Karpas-422 (cell line): ENCODE results near the gene RHBDD2. TPM values are rescaled to one million over a fixed set of nuclear protein-coding genes. Genes with fewer than 3 reads are reported as not detected.

ENCODE experiments used
- DNase-seq: peaks from one replicate; pipeline ENCODE4 v3.0.0-alpha.2; 2015
- H2AFZ ChIP-seq: fragments of 200-600 bp; sonication (generic); 2 replicates; pipeline ENCODE4 v1.6.1; 2014; ENCODE audit warnings: antibody characterized with exemption, low read length, mixed read lengths
- H3K27ac ChIP-seq: fragments of 200-600 bp; sonication (generic); 2 replicates; pipeline ENCODE4 v1.5.1; 2014; ENCODE audit warnings: mild to moderate bottlenecking, low read length, moderate library complexity
- H3K27me3 ChIP-seq: fragments of 200-600 bp; sonication (generic); 2 replicates; pipeline ENCODE4 v1.6.1; 2014; ENCODE audit warnings: low read length, mixed read lengths
- H3K36me3 ChIP-seq: fragments of 200-600 bp; sonication (generic); 2 replicates; pipeline ENCODE4 v1.6.1; 2014; ENCODE audit warnings: low read length, mixed read lengths; ENCODE audit not compliant: insufficient read depth
- H3K4me1 ChIP-seq: fragments of 200-600 bp; sonication (generic); 2 replicates; pipeline ENCODE4 v1.6.1; 2014; ENCODE audit warnings: mild to moderate bottlenecking, low read length, mixed read lengths
- H3K4me2 ChIP-seq: fragments of 200-600 bp; sonication (generic); 2 replicates; pipeline ENCODE4 v1.6.1; 2014; ENCODE audit warnings: low read length, low read depth, mild to moderate bottlenecking; ENCODE audit not compliant: poor library complexity, severe bottlenecking
- H3K4me3 ChIP-seq: fragments of 200-600 bp; sonication (generic); 2 replicates; pipeline ENCODE4 v1.5.1; 2014; ENCODE audit warnings: mild to moderate bottlenecking, antibody characterized with exemption, low read length, mixed read lengths
- H3K79me2 ChIP-seq: fragments of 200-600 bp; sonication (generic); 2 replicates; pipeline ENCODE4 v1.6.1; 2014; ENCODE audit warnings: mild to moderate bottlenecking, low read length, mixed read lengths
- H3K9ac ChIP-seq: fragments of 200-600 bp; sonication (generic); 2 replicates; pipeline ENCODE4 v1.6.0; 2014; ENCODE audit warnings: low read length
- H3K9me2 ChIP-seq: fragments of 200-600 bp; sonication (generic), shearing (Covaris generic); replicated peaks from 2 replicates; pipeline ENCODE4 v1.6.0; 2014; ENCODE audit warnings: mild to moderate bottlenecking, low read length, moderate library complexity; ENCODE audit not compliant: insufficient read depth
- H3K9me3 ChIP-seq: fragments of 300-700, 200-600 bp; sonication (generic); 2 replicates; pipeline ENCODE4 v1.6.1; 2014; ENCODE audit warnings: low read length, mixed read lengths
- H4K20me1 ChIP-seq: fragments of 200-600 bp; sonication (generic); 2 replicates; pipeline ENCODE4 v1.6.1; 2014; ENCODE audit warnings: mild to moderate bottlenecking, antibody characterized with exemption, low read length, low read depth; ENCODE audit not compliant: insufficient read depth
- total RNA-seq: library from RNA; depleted of rRNA; stranded (reverse); fragments of >200 nt; shearing (Covaris generic); gene quantifications from 2 replicates; pipeline ENCODE4 v1.2.3, GENCODE V29; 2014; ENCODE audit warnings: low replicate concordance

RHBDD2 gene
- total RNA-seq, 1 experiment from 2014 or later, result 35.2 TPM

GRCh38 chr7:75922966-75923603 lies 44.3 kb downstream of the RHBDD2 start:
- H3K27me3 ChIP-seq, result no peaks in the 10 kb centered on the region

GRCh38 chr7:75924256-75924655 lies 45.4 kb downstream of the RHBDD2 start:
- no peak overlapping the region for H3K9ac ChIP-seq
- H4K20me1 ChIP-seq, result no peaks in the 10 kb centered on the region
- H3K4me2 ChIP-seq, result no peak overlapping the region
- H3K9me3 ChIP-seq, result no peaks in the 10 kb centered on the region
- no peaks in the 10 kb centered on the region for H3K4me1 ChIP-seq
- H3K79me2 ChIP-seq, result peaks cover 35% of the 10 kb centered on the region; the same call in 1 of the 2 replicates
- H3K4me3 ChIP-seq, result no peak overlapping the region
- no peak overlapping the region for H3K27ac ChIP-seq
- DNase-seq, result no peak
- no peaks in the 10 kb centered on the region for H3K36me3 ChIP-seq
- no peaks in the 10 kb centered on the region for H3K27me3 ChIP-seq
- no peak overlapping the region for H2AFZ ChIP-seq
- no peaks in the 10 kb centered on the region for H3K9me2 ChIP-seq

More at GRCh38 chr7:75922966-75923603, 44.3 kb downstream of the RHBDD2 start:
- no peaks in the 10 kb centered on the region for H3K9me3 ChIP-seq
- no peaks in the 10 kb centered on the region for H3K4me1 ChIP-seq
- no peak for DNase-seq
- no peak overlapping the region for H3K9ac ChIP-seq
- H3K79me2 ChIP-seq, result peaks cover 34% of the 10 kb centered on the region; the same call in 1 of the 2 replicates
- no peak overlapping the region for H3K4me3 ChIP-seq
- no peak overlapping the region for H3K27ac ChIP-seq
- no peak overlapping the region for H2AFZ ChIP-seq
- no peaks in the 10 kb centered on the region for H3K9me2 ChIP-seq
- H3K36me3 ChIP-seq, result no peaks in the 10 kb centered on the region
- H3K4me2 ChIP-seq, result no peak overlapping the region
- H4K20me1 ChIP-seq, result no peaks in the 10 kb centered on the region

GRCh38 chr7:75924889-75925288 lies 46.1 kb downstream of the RHBDD2 start:
- Histone ChIP-seq H3K4me1 (no peaks in the 10 kb centered on the region), H3K4me3 (no peak overlapping the region), H3K27me3 (no peaks in the 10 kb centered on the region), H3K79me2 (peaks cover 30% of the 10 kb centered on the region; the same call in 1 of the 2 replicates), H2AFZ (no peak overlapping the region), H3K27ac (no peak overlapping the region), H3K36me3 (no peaks in the 10 kb centered on the region), H3K4me2 (no peak overlapping the region), H3K9me3 (no peaks in the 10 kb centered on the region), H3K9me2 (no peaks in the 10 kb centered on the region), H3K9ac (no peak overlapping the region), H4K20me1 (no peaks in the 10 kb centered on the region)
- DNase-seq, result no peak

- Histone ChIP-seq H3K79me2 (peaks cover 26% of the 10 kb centered on the region; the same call in 1 of the 2 replicates), H3K27ac (no peak overlapping the region), H3K4me3 (no peak overlapping the region), H3K4me2 (no peak overlapping the region), H2AFZ (no peak overlapping the region), H3K9ac (no peak overlapping the region), H3K36me3 (no peaks in the 10 kb centered on the region), H3K4me1 (no peaks in the 10 kb centered on the region), H4K20me1 (no peaks in the 10 kb centered on the region), H3K27me3 (no peaks in the 10 kb centered on the region), H3K9me2 (no peaks in the 10 kb centered on the region), H3K9me3 (no peaks in the 10 kb centered on the region)
- DNase-seq, result no peak
Measured at GRCh38 chr7:75925717-75926435, 47.0 kb downstream of the RHBDD2 start.

GRCh38 chr7:75928568-75928914 lies 49.7 kb downstream of the RHBDD2 start:
- H4K20me1 ChIP-seq, result no peaks in the 10 kb centered on the region
- no peak overlapping the region for H3K4me3 ChIP-seq
- H3K4me1 ChIP-seq, result no peaks in the 10 kb centered on the region
- H3K27me3 ChIP-seq, result no peaks in the 10 kb centered on the region
- H3K9me3 ChIP-seq, result no peaks in the 10 kb centered on the region
- H2AFZ ChIP-seq, result no peak overlapping the region
- H3K36me3 ChIP-seq, result no peaks in the 10 kb centered on the region
- no peaks in the 10 kb centered on the region for H3K9me2 ChIP-seq
- no peak overlapping the region for H3K9ac ChIP-seq
- no peak overlapping the region for H3K4me2 ChIP-seq
- DNase-seq, result no peak
- peaks cover 20% of the 10 kb centered on the region; the same call in 1 of the 2 replicates for H3K79me2 ChIP-seq
- no peak overlapping the region for H3K27ac ChIP-seq

GRCh38 chr7:75931680-75932079 lies 52.8 kb downstream of the RHBDD2 start:
- H3K4me2 ChIP-seq, result no peak overlapping the region
- H4K20me1 ChIP-seq, result no peaks in the 10 kb centered on the region
- no peak for DNase-seq
- no peak overlapping the region for H3K9ac ChIP-seq
- H3K4me1 ChIP-seq, result no peaks in the 10 kb centered on the region
- H3K4me3 ChIP-seq, result no peak overlapping the region
- H3K9me3 ChIP-seq, result no peaks in the 10 kb centered on the region
- no peaks in the 10 kb centered on the region for H3K9me2 ChIP-seq
- H3K27me3 ChIP-seq, result no peaks in the 10 kb centered on the region
- no peaks in the 10 kb centered on the region for H3K36me3 ChIP-seq
- H2AFZ ChIP-seq, result no peak overlapping the region
- H3K79me2 ChIP-seq, result peaks cover 15% of the 10 kb centered on the region; the same call in 1 of the 2 replicates
- H3K27ac ChIP-seq, result no peak overlapping the region

GRCh38 chr7:75937958-75938786 lies 59.3 kb downstream of the RHBDD2 start:
- Histone ChIP-seq H2AFZ (no peak overlapping the region), H3K4me2 (no peak overlapping the region), H3K4me1 (no peaks in the 10 kb centered on the region), H3K27me3 (no peaks in the 10 kb centered on the region), H3K4me3 (no peak overlapping the region), H3K9ac (no peak overlapping the region), H3K9me2 (no peaks in the 10 kb centered on the region), H4K20me1 (0 out of 2 replicates have a peak, but pooled peaks cover 3% of the 10 kb centered on the region), H3K79me2 (peaks cover 3% of the 10 kb centered on the region; the same call in 1 of the 2 replicates), H3K27ac (no peak overlapping the region), H3K36me3 (no peaks in the 10 kb centered on the region), H3K9me3 (no peaks in the 10 kb centered on the region)
- no peak for DNase-seq
